ENCODE results near the gene TACC2.
"Not testable (repeated sequence)": the region's sequence is repeated elsewhere in the genome, so short reads cannot be mapped to it uniquely, and the experiment has no call there.

Gene TACC2

GRCh38 chr10:122096181-122096580 is 107.2 kb downstream of the TACC2 start:
- not testable (repeated sequence) for DNase-seq

GRCh38 chr10:122096705-122097104 is 107.7 kb downstream of the TACC2 start:
- DNase-seq = no peak

- DNase-seq = no peak
Observed at GRCh38 chr10:122097935-122098334, 109.0 kb downstream of the TACC2 start.

- DNase-seq = no peak
Observed at GRCh38 chr10:122098924-122099323, 110.0 kb downstream of the TACC2 start.

- DNase-seq = no peak
Observed at GRCh38 chr10:122099562-122099961, 110.6 kb downstream of the TACC2 start.

- DNase-seq = no peak
Observed at GRCh38 chr10:122102146-122102868, 113.3 kb downstream of the TACC2 start.

GRCh38 chr10:122102869-122103525 is 114.0 kb downstream of the TACC2 start:
- no peak for DNase-seq

- no peak for DNase-seq
Observed at GRCh38 chr10:122103592-122103991, 114.6 kb downstream of the TACC2 start.

- not testable (repeated sequence) for DNase-seq
Observed at GRCh38 chr10:122108786-122109185, 119.8 kb downstream of the TACC2 start.

- no peak for DNase-seq
Observed at GRCh38 chr10:122112021-122112616, 123.2 kb downstream of the TACC2 start.

GRCh38 chr10:122112625-122113160 is 123.7 kb downstream of the TACC2 start:
- DNase-seq = no peak

- DNase-seq = no peak
Observed at GRCh38 chr10:122113161-122113944, 124.4 kb downstream of the TACC2 start.

- DNase-seq = no peak
Observed at GRCh38 chr10:122113945-122114747, 125.2 kb downstream of the TACC2 start.

GRCh38 chr10:122115874-122116273 is 126.9 kb downstream of the TACC2 start:
- no peak for DNase-seq

GRCh38 chr10:122116331-122116730 is 127.4 kb downstream of the TACC2 start:
- no peak for DNase-seq

GRCh38 chr10:122117475-122117874 is 128.5 kb downstream of the TACC2 start:
- DNase-seq = no peak

- DNase-seq = no peak
Observed at GRCh38 chr10:122120008-122120744, 131.2 kb downstream of the TACC2 start.

GRCh38 chr10:122121059-122121458 is 132.1 kb downstream of the TACC2 start:
- DNase-seq = no peak

GRCh38 chr10:122122493-122122892 is 133.5 kb downstream of the TACC2 start:
- no peak for DNase-seq

- no peak for DNase-seq
Observed at GRCh38 chr10:122123186-122123585, 134.2 kb downstream of the TACC2 start.

- no peak for DNase-seq
Observed at GRCh38 chr10:122124342-122124741, 135.4 kb downstream of the TACC2 start.

Measured in activated naive CD4-positive, alpha-beta T cell treated with Interleukin-2 at 50 U/mL for 16 hours (primary cell).